ENCODE measurements around the gene NCOA1.

- TF ChIP-seq, protein P1, sequence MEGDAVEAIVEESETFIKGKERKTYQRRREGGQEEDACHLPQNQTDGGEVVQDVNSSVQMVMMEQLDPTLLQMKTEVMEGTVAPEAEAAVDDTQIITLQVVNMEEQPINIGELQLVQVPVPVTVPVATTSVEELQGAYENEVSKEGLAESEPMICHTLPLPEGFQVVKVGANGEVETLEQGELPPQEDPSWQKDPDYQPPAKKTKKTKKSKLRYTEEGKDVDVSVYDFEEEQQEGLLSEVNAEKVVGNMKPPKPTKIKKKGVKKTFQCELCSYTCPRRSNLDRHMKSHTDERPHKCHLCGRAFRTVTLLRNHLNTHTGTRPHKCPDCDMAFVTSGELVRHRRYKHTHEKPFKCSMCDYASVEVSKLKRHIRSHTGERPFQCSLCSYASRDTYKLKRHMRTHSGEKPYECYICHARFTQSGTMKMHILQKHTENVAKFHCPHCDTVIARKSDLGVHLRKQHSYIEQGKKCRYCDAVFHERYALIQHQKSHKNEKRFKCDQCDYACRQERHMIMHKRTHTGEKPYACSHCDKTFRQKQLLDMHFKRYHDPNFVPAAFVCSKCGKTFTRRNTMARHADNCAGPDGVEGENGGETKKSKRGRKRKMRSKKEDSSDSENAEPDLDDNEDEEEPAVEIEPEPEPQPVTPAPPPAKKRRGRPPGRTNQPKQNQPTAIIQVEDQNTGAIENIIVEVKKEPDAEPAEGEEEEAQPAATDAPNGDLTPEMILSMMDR (IDR thresholded peaks at IDR 0.05; ENCODE audit: low read depth, low read length, missing input control), result no peak
- TF ChIP-seq FOXA1 (IDR thresholded peaks at IDR 0.05) (no peak), TAF1 (conservative IDR thresholded peaks at IDR 0.05) (no peak), GABPA (IDR thresholded peaks at IDR 0.05 in 1 of 2, conservative IDR thresholded peaks at IDR 0.05 in 1 of 2) (no peak)
Measured at GRCh38 chr2:24623535-24623934, 132.5 kb downstream of the NCOA1 start.

Measured in liver (tissue), 3 donors.